Measurements from ENCODE around the gene FAH. TPM values are rescaled to one million over a fixed set of nuclear protein-coding genes. Genes with fewer than 3 reads are reported as not detected.

FAH gene
- total and polyA plus RNA-seq, 10 of the 15 experiments (the other 5 are each of a cell fraction or from before 2014, with no cell fraction given): 36.3 to 121 (median 62.0) TPM

GRCh38 chr15:80173022-80173759, 20.4 kb downstream of the FAH start (continued):
- TF ChIP-seq ETV6 (conservative IDR thresholded peaks at IDR 0.05 in 1 of 2, IDR thresholded peaks at IDR 0.05 in 1 of 2; ENCODE audit: borderline replicate concordance in 1 of 2, low read depth in 1 of 2): no peak
- peak; percentile 35; the same call in 1 of the 2 replicates for TF ChIP-seq SMARCA5 (IDR thresholded peaks at IDR 0.05)
- TF ChIP-seq TBL1XR1 (IDR thresholded peaks at IDR 0.05; ENCODE audit: low read depth, low read length): no peak
- peak; percentile 68 for TF ChIP-seq YY1 (IDR thresholded peaks at IDR 0.05; ENCODE audit: low read depth, low read length)
- peak in 1 of 2 experiments; percentile 92; a peak in 2 of 4 replicates for TF ChIP-seq CEBPB (IDR thresholded peaks at IDR 0.05; ENCODE audit: borderline replicate concordance in 1 of 2, low read depth in 2 of 2, low read length in 2 of 2)
- TF ChIP-seq TARDBP (IDR thresholded peaks at IDR 0.05; ENCODE audit: borderline replicate concordance): no peak
- TF ChIP-seq EED (IDR thresholded peaks at IDR 0.05; ENCODE audit: low read depth): no peak
- no peak for TF ChIP-seq MEF2A (IDR thresholded peaks at IDR 0.05; ENCODE audit: insufficient read depth, low read depth, low read length)
- TF ChIP-seq, protein P1, sequence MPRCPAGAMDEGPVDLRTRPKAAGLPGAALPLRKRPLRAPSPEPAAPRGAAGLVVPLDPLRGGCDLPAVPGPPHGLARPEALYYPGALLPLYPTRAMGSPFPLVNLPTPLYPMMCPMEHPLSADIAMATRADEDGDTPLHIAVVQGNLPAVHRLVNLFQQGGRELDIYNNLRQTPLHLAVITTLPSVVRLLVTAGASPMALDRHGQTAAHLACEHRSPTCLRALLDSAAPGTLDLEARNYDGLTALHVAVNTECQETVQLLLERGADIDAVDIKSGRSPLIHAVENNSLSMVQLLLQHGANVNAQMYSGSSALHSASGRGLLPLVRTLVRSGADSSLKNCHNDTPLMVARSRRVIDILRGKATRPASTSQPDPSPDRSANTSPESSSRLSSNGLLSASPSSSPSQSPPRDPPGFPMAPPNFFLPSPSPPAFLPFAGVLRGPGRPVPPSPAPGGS (IDR thresholded peaks at IDR 0.05; ENCODE audit: borderline replicate concordance, insufficient read depth, low read depth, low read length, poor library complexity, severe bottlenecking): no peak
- TF ChIP-seq, protein P2, sequence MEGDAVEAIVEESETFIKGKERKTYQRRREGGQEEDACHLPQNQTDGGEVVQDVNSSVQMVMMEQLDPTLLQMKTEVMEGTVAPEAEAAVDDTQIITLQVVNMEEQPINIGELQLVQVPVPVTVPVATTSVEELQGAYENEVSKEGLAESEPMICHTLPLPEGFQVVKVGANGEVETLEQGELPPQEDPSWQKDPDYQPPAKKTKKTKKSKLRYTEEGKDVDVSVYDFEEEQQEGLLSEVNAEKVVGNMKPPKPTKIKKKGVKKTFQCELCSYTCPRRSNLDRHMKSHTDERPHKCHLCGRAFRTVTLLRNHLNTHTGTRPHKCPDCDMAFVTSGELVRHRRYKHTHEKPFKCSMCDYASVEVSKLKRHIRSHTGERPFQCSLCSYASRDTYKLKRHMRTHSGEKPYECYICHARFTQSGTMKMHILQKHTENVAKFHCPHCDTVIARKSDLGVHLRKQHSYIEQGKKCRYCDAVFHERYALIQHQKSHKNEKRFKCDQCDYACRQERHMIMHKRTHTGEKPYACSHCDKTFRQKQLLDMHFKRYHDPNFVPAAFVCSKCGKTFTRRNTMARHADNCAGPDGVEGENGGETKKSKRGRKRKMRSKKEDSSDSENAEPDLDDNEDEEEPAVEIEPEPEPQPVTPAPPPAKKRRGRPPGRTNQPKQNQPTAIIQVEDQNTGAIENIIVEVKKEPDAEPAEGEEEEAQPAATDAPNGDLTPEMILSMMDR (IDR thresholded peaks at IDR 0.05 in 2 of 3, conservative IDR thresholded peaks at IDR 0.05 in 1 of 3; ENCODE audit: control insufficient read depth in 2 of 3, extremely low read depth in 1 of 3, insufficient read depth in 1 of 3, low read depth in 3 of 3, low read length in 3 of 3): peak; percentile 80 to 84 (median 81)
- TF ChIP-seq, protein P3, sequence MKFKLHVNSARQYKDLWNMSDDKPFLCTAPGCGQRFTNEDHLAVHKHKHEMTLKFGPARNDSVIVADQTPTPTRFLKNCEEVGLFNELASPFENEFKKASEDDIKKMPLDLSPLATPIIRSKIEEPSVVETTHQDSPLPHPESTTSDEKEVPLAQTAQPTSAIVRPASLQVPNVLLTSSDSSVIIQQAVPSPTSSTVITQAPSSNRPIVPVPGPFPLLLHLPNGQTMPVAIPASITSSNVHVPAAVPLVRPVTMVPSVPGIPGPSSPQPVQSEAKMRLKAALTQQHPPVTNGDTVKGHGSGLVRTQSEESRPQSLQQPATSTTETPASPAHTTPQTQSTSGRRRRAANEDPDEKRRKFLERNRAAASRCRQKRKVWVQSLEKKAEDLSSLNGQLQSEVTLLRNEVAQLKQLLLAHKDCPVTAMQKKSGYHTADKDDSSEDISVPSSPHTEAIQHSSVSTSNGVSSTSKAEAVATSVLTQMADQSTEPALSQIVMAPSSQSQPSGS (IDR thresholded peaks at IDR 0.05; ENCODE audit: low read length): no peak
- peak; percentile 82; the same call in 1 of the 2 replicates for TF ChIP-seq TCF3 (IDR thresholded peaks at IDR 0.05; ENCODE audit: borderline replicate concordance, insufficient read depth, low read depth, low read length)
- no peak for TF ChIP-seq RB1 (IDR thresholded peaks at IDR 0.05; ENCODE audit: borderline replicate concordance)
- TF ChIP-seq MEF2B (IDR thresholded peaks at IDR 0.05; ENCODE audit: partially characterized antibody, poor library complexity, severe bottlenecking): no peak
- no peak for TF ChIP-seq STAT1 (conservative IDR thresholded peaks at IDR 0.05)
- TF ChIP-seq IRF4 (IDR thresholded peaks at IDR 0.05; ENCODE audit: low read depth, low read length): peak; percentile 57; the same call in 1 of the 2 replicates
- TF ChIP-seq SMC3 (IDR thresholded peaks at IDR 0.05; ENCODE audit: borderline replicate concordance, low read length): peak; percentile 89
